Endothelial cell of hepatic sinusoid (primary cell): ENCODE data around the gene TSPAN9.

Source experiments
- in situ Hi-C: cut with HindIII; loops from 2 replicates; pipeline ENCODE4 v1.10.0; 2017; ENCODE audit warnings: low sequenced_read_pairs

Gene TSPAN9

DNA sequence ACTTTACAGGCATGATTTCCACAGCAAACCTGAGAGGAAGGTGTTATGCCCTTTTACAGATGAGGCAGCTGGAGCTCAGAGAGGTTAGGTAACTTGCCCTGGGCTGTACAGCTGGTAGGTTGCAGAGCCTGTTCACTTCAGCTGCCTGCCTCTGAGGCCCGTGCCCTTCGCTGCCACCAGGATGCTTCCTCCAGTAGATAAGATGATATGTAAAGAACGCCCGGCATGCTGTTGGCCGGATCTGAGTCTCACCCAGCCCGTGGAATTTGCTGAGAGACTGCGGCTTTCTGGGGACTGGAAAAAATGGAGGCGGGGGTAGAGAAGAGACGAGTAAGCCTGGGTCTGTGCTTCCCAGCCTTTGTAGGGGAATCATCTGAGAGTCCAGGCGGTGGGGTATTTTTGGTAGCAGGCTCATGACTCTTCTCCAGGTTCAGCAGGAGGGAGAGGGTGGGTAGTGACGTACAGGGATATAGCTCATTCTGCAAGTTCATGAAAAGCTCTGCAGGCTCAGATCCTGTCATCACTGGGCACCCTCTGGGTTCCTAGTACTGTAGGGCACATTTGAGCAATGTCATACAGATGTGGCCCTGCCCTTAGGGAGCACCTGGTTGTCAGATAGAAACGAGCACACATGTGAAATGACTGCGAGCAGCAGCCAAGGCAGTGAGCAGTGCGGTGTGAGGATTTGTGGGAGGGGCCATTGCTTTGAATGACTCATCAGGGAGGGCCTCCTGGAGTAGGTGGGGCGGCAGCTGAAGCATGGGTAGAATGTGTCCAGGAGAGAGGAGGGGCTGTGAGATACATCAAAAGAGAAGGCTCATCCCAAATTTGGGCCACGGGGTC lies 159.4 kb downstream of the TSPAN9 start:
- in situ Hi-C loops: no loop called here

GRCh38 chr12:3238196-3238595 lies 161.0 kb downstream of the TSPAN9 start:
- in situ Hi-C loops: no loop called here

DNA sequence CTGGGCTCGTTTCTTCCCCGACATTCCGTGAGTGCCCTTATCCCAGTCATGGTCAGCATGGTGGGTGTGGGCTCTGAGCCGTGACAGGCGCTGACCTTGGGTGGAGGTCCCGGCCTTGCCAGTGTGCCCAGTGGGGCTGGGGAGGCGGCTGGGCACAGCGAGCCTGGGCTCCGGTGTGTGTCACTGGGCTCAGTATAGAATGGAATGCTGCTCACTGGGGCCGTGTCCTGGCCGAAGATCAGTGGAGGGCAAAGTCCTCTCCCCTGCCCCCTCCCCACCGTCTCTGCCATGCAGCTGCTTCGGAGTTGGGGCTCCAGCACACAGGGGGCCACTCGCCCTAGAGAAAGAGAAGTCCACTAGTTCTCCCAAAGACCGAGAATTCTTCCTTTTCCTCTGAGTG lies 164.4 kb downstream of the TSPAN9 start:
- in situ Hi-C loops: no loop called here

- in situ Hi-C loops: no loop called here
Measured at GRCh38 chr12:3242199-3242863, 165.2 kb downstream of the TSPAN9 start.

- in situ Hi-C loops: no loop called here
Measured at GRCh38 chr12:3243376-3244084, 166.4 kb downstream of the TSPAN9 start.

DNA sequence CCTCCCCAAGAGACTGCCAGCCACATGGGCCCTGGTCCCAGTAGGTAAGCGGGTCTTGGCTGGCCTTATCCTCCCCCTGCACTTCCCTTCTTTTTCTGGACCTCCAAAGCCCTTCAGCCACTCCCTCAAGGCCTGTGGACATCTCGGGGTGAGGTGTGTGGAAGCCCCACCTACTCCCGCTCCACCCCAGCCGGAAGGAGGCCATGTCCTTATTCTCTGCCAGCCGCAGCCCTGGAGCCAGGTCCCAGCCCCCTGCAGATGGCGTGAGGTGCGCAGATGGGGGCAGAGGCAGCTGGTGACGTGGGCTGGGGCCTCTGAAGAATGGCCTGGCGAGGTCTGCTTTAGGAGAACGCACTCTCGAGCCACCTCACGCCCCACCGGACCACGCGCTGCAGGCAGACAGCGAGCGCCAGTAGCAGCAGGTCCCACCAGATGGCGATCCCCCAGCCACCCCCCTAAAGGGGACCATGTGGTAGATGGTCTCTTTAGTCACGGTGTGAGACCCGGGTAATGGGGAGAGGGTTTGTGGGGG lies 167.1 kb downstream of the TSPAN9 start:
- in situ Hi-C loops: no loop called here

GRCh38 chr12:3246253-3246652 lies 169.1 kb downstream of the TSPAN9 start:
- in situ Hi-C loops: no loop called here

DNA sequence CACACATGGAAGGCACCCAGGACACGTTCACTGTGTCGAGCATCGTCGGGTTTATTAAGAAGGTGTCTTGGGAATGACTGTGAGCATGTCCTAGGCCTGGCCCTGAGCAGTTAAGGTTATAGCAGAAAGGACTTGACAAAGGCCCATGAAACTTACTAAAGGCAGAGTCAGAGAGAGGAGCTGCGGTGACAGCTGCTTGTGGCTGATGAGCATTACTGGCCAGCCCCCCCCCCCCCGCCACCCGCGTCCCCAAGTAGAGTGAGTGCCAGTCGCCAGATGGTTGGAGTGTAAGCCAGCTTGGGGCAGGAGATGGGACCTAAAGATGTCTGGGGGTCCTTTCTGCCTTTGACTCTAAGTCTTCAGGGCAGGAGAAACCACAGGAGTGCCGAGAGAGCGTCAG lies 169.9 kb downstream of the TSPAN9 start:
- in situ Hi-C loops: no loop called here

DNA sequence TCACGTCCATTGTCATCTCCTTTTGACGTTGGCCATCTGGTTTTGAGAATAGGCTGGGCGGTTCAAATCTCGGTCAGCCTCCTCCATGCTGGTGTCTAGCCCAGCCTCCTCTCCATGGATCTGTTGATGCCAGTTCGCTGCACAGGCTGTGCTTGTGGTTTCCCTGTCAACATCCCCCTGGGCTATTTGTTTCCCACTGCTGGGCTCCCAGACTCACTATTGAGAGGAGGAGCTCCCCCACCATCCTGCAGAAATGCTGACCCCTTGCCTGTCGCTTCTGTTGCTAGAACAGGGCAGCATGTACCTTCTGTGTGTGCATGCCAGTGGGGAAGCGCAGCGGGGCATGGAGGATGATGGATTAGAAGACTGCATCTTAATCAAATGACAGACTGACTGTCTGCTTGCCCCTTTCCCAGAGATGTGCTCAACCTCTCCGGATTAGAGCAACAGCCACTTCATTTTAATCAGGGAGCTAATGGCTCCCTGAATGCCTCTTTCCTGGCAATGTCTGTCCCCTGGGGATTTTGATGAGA lies 170.5 kb downstream of the TSPAN9 start:
- in situ Hi-C loops: no loop called here

DNA sequence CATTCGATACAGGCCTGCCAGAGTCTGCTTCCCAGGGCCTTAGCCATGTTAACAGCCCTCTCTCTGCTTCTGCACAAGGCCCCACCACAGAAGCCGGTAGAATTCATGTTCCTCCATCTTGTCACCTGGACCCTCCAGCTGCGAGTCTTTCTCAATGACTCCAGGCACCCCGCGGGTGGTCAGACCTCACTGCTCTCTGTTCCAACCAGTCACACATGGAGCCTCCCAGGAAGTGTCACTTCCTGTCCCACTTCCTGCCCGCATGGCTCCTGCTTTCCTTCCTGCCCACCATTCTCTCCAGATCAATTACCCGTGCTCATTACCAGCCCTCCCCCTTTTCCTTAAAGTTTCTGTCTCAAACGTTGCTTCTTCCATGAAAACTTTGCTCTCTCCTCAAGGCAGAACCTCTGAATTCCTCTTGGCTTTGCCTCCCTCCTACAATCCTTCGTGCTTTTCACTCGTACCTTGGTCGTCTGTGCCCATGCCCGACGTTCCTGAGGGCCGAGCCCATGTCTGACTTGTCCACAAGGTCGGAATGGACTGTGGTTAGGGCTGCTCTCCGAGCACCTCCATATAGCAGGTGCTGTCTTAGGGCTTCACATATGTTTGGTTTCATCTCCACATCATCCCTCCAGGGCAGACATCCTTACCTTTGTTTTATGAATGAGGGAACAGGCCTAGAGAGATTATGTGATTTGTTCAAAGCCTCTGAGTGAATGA lies 172.1 kb downstream of the TSPAN9 start:
- in situ Hi-C loops: no loop called here

GRCh38 chr12:3250034-3250433 lies 172.9 kb downstream of the TSPAN9 start:
- in situ Hi-C loops: no loop called here

- in situ Hi-C loops: no loop called here
Measured at GRCh38 chr12:3250576-3250975, 173.4 kb downstream of the TSPAN9 start.

DNA sequence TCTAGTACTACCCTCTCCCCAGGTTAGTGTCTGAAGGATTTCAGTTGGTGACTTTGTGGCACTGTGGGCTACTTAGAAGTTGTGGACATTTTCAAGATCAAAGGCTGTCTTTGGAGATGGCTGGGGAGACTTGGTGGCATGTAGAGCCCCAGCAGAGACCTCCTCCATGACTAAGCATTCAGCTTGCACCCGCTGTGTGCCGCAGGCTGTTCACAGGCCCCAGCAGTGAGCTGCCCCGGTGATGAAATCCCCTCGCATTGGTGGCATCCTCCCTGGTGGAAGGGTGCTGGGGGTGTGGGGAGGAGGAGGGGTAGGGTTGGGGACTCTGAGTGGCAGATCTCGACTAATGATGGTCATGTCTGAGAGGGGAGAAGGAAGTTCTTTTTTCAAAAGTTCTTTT lies 173.9 kb downstream of the TSPAN9 start:
- in situ Hi-C loops: no loop called here

GRCh38 chr12:3251691-3252090 lies 174.5 kb downstream of the TSPAN9 start:
- in situ Hi-C loops: no loop called here

- in situ Hi-C loops: no loop called here
Measured at GRCh38 chr12:3252450-3252891, 175.3 kb downstream of the TSPAN9 start.

DNA sequence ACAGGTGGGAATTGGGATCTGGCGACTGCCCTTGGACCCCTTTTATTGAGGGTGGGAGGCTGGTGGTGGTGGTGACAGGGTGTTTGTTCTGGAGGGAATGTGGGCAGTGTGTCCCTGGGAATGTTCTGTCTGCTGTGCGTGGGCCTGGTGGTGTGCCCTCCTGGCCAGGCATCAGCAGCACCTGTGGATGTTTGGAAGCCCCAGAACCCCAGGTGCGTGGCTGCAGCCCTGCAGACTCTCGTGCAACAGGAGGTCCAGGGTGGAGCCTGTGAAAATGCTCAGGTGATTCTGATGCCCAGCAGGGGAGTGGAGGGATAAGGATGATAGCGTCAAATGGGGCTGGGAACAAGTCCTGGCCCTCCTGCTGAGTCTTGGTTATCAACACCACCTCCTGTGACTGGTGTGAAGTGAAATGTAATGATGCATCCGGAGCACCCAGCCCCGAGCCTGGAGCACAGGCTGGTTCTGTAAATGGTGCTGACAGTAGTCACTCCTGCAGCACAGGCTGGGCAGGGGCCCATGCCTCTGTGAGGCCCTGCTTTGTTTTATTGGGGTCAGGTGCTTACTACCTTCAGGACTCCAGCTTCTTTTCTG lies 176.6 kb downstream of the TSPAN9 start:
- in situ Hi-C loops: no loop called here

DNA sequence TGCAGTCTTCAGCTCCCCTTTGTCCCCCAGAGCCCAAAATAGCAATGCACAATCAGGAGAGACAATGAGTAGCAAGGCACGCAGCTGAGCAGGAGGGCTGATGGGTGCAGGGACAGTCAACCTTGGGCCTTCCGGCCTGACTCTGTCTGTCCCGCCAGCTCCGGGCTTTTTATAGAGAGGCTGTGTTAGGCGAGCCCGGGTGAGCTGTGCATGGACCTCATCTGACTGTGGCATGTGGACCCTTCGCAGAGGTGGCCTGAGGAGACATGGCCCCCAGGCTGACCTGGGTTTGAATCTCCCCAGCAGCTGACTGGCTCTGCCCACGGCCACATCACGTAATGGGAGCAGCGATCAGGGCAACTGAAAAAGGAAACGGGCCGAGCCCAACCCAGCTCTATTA lies 177.9 kb downstream of the TSPAN9 start:
- in situ Hi-C loops: no loop called here

- in situ Hi-C loops: no loop called here
Measured at GRCh38 chr12:3256103-3256631, 179.0 kb downstream of the TSPAN9 start.

- in situ Hi-C loops: no loop called here
Measured at GRCh38 chr12:3257411-3257810, 180.2 kb downstream of the TSPAN9 start.

DNA sequence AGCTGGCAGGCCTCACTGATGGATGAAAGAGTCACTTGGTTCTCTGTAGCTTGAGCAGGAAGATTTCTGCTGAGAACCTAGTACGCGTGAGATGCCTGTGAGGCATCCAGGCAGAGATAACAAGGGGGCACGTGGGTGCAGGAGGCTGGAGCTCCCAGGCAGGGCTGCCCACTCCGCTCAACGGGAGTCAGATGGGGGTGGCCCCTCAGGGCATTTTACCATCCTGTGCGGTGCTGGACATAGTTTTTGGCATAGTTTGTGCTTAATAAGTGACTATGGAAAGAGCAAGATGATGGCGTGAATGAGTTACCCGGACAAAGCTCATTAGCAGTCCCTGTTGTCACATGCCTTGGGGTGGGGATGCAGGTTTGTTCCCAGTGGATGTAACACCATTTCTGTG lies 182.8 kb downstream of the TSPAN9 start:
- in situ Hi-C loops: no loop called here
